Neural cell (in vitro differentiated cells): Measurements from ENCODE around the gene TXNDC16.

Source experiments
- CTCF ChIP-seq: fragments of 450-650 bp; IDR thresholded peaks from 2 replicates; pipeline ENCODE4 v1.5.1; 2014; ENCODE audit warnings: antibody characterized with exemption, mild to moderate bottlenecking, moderate library complexity; ENCODE audit not compliant: poor library complexity, severe bottlenecking
- EP300 ChIP-seq: fragments of 450-650 bp; conservative IDR thresholded peaks from 2 replicates; pipeline ENCODE4 v1.6.1; 2014; ENCODE audit warnings: antibody characterized with exemption, mild to moderate bottlenecking, moderate library complexity; ENCODE audit not compliant: poor library complexity, severe bottlenecking
- EZH2 ChIP-seq: fragments of 200-600, 300-800 bp; shearing (Covaris generic), sonication (generic); IDR thresholded peaks from 2 replicates; pipeline ENCODE4 v1.6.1; 2014; ENCODE audit warnings: antibody characterized with exemption, low read length, borderline replicate concordance, mild to moderate bottlenecking; ENCODE audit not compliant: insufficient read depth, poor library complexity, severe bottlenecking
- MXI1 ChIP-seq: fragments of 450-650 bp; conservative IDR thresholded peaks from 2 replicates; pipeline ENCODE4 v1.6.1; 2014; ENCODE audit warnings: antibody characterized with exemption, mild to moderate bottlenecking; ENCODE audit not compliant: poor library complexity, severe bottlenecking
- POLR2AphosphoS5 ChIP-seq: IDR thresholded peaks from 2 replicates; pipeline ENCODE4 v1.6.1; 2012
- RAD21 ChIP-seq: fragments of 450-650 bp; conservative IDR thresholded peaks from 2 replicates; pipeline ENCODE4 v1.6.1; 2014; ENCODE audit warnings: antibody characterized with exemption, mild to moderate bottlenecking, moderate library complexity
- SMC3 ChIP-seq: fragments of 450-650 bp; conservative IDR thresholded peaks from 2 replicates; pipeline ENCODE4 v1.6.1; 2014; ENCODE audit warnings: antibody characterized with exemption, mild to moderate bottlenecking, moderate library complexity; ENCODE audit not compliant: poor library complexity

GRCh38 chr14:52553002-52553670 is 831 bp upstream of the TXNDC16 start:
- TF ChIP-seq CTCF (no peak), EP300 (no peak), SMC3 (no peak), EZH2 (no peak), POLR2AphosphoS5 (no peak), MXI1 (peak; percentile 22), RAD21 (no peak)
